ENCODE results near the gene ITGB4. TPM values are rescaled to one million over a fixed set of nuclear protein-coding genes. Genes with fewer than 3 reads are reported as not detected.

Gene ITGB4
- total RNA-seq, 4 donors from 2014 or later, result 31.1 to 66.3 (median 41.8) TPM

DNA sequence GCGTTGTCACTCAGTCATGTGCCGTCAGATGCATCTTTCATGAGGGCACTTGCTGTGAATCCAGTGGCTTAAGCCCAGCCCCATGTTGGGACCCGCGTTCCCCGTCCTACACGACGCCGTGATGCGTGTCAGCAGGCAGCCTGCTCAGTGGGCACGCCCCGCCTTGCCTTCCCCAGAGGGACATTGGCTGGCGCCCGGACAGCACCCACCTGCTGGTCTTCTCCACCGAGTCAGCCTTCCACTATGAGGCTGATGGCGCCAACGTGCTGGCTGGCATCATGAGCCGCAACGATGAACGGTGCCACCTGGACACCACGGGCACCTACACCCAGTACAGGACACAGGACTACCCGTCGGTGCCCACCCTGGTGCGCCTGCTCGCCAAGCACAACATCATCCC is 8.8 kb downstream of the ITGB4 start:
- H3K27me3 ChIP-seq, result peaks cover 15% of the 10 kb centered on the region
- no peak for ATAC-seq
- no peak overlapping the region for H3K4me3 ChIP-seq
- no peaks in the 10 kb centered on the region for H3K4me1 ChIP-seq
- H3K27ac ChIP-seq, result no peak overlapping the region
- 60% methylated on average over 1 of the region's 24 CpGs; no CpG with 5 or more reads in 1 of the 2 donors for WGBS, 2 donors (ENCODE audit: low coverage in 1 of 2)
- H3K36me3 ChIP-seq, result peaks cover 0 to 64% of the 10 kb centered on the region in 2 donors
- TF ChIP-seq POLR2A (IDR thresholded peaks at IDR 0.05), result no peak
- no peak for TF ChIP-seq EP300 (IDR thresholded peaks at IDR 0.05)
- TF ChIP-seq POLR2AphosphoS5 (IDR thresholded peaks at IDR 0.05), result no peak
- TF ChIP-seq CTCF (IDR thresholded peaks at IDR 0.05), result no peak
- no peaks in the 10 kb centered on the region for H3K9me3 ChIP-seq

DNA sequence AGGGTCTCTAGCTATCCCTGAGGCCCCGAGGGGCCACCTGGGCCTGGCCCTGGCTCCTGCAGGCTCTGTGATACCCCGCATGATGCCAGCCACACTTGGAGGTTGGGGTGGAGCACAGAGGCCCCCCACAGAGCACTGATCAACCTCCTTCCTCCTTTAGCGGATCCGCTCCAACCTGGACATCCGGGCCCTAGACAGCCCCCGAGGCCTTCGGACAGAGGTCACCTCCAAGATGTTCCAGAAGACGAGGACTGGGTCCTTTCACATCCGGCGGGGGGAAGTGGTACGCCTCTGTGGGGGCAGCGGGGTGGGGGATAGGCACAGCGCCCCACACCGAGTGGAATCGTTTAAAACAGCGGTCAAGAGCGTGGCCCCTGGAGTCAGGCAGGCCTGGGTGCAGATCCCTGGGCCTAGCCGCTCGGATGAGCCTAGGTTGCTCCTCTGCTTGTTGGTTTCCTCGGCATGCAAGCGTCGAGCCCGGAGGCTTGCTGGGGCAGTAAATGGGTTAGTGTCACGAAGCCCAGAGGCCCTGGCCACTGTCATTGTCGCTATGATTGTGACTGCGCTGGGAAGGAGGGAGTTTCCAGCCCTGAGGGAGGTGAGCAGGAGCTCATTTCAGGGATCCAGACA is 9.9 kb downstream of the ITGB4 start:
- H3K9me3 ChIP-seq, result no peaks in the 10 kb centered on the region
- no peaks in the 10 kb centered on the region for H3K4me1 ChIP-seq
- TF ChIP-seq CTCF (IDR thresholded peaks at IDR 0.05), result no peak
- TF ChIP-seq EP300 (IDR thresholded peaks at IDR 0.05), result no peak
- TF ChIP-seq POLR2AphosphoS5 (IDR thresholded peaks at IDR 0.05), result no peak
- no peak for TF ChIP-seq POLR2A (IDR thresholded peaks at IDR 0.05)
- ATAC-seq, result no peak
- peaks cover 6% of the 10 kb centered on the region for H3K27me3 ChIP-seq
- no peak overlapping the region for H3K27ac ChIP-seq
- peaks cover 0 to 60% of the 10 kb centered on the region in 2 donors for H3K36me3 ChIP-seq
- no peak overlapping the region for H3K4me3 ChIP-seq
- WGBS, 2 donors (ENCODE audit: low coverage in 1 of 2), result no CpG with 5 or more reads among the region's 26 CpGs

GRCh38 chr17:75731716-75732498 is 10.6 kb downstream of the ITGB4 start:
- H3K4me1 ChIP-seq, result no peaks in the 10 kb centered on the region
- 62 to 80% methylated on average over 1 to 3 of the region's 31 CpGs for WGBS, 2 donors (ENCODE audit: low coverage in 1 of 2)
- H3K9me3 ChIP-seq, result no peaks in the 10 kb centered on the region
- peaks cover 3% of the 10 kb centered on the region for H3K27me3 ChIP-seq
- no peak overlapping the region for H3K27ac ChIP-seq
- ATAC-seq, result no peak
- peaks cover 0 to 64% of the 10 kb centered on the region in 2 donors for H3K36me3 ChIP-seq
- TF ChIP-seq EP300 (IDR thresholded peaks at IDR 0.05) (no peak), POLR2A (IDR thresholded peaks at IDR 0.05) (no peak), CTCF (IDR thresholded peaks at IDR 0.05) (no peak), POLR2AphosphoS5 (IDR thresholded peaks at IDR 0.05) (no peak)
- H3K4me3 ChIP-seq, result no peak overlapping the region

DNA sequence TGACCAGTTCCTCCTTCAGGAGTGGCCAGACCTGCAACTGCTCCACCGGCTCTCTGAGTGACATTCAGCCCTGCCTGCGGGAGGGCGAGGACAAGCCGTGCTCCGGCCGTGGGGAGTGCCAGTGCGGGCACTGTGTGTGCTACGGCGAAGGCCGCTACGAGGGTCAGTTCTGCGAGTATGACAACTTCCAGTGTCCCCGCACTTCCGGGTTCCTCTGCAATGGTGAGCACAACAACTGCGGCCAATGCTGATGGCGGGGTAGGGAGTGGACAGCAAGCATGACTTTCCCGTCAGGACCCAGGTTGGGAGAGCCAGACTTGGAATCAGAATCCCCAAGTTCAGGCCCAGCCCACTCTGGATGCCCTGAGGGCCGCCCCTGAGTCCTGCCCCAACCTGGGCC is 12.2 kb downstream of the ITGB4 start:
- Histone ChIP-seq H3K27ac (no peak overlapping the region), H3K36me3 (peaks cover 0 to 67% of the 10 kb centered on the region in 2 donors), H3K27me3 (peaks cover 14% of the 10 kb centered on the region), H3K4me1 (no peaks in the 10 kb centered on the region), H3K4me3 (no peak overlapping the region), H3K9me3 (no peaks in the 10 kb centered on the region)
- whole genome bisulfite sequencing, 2 donors (ENCODE audit: low coverage in 1 of 2), result 75 to 96% methylated on average over 4 to 12 of the region's 18 CpGs
- no peak for TF ChIP-seq CTCF (IDR thresholded peaks at IDR 0.05)
- TF ChIP-seq POLR2AphosphoS5 (IDR thresholded peaks at IDR 0.05), result no peak
- TF ChIP-seq POLR2A (IDR thresholded peaks at IDR 0.05), result no peak
- no peak for TF ChIP-seq EP300 (IDR thresholded peaks at IDR 0.05)
- ATAC-seq, result no peak

Measured in gastroesophageal sphincter (tissue), 4 donors.